Cardiac muscle cell (in vitro differentiated cells and primary cell): Measurements from ENCODE around the gene PNMA5. TPM values are rescaled to one million over a fixed set of nuclear protein-coding genes. Genes with fewer than 3 reads are reported as not detected.

ENCODE experiments used
- DNase-seq, 2 donors: peaks; one replicate each; pipeline versions ENCODE4 v3.0.0 to v3.0.0-alpha.2; 2010 to 2017; ENCODE audit warnings: low read depth in 1 of 2, low spot score in 1 of 2
- H3K27ac ChIP-seq: fragments of 200-600 bp; sonication (generic); 2 replicates; pipeline ENCODE4 v1.5.1; 2016
- H3K27me3 ChIP-seq: fragments of 200-600 bp; sonication (generic); 2 replicates; pipeline ENCODE4 v1.6.0; 2016; ENCODE audit warnings: control low read depth
- H3K36me3 ChIP-seq: fragments of 200-600 bp; sonication (generic); 2 replicates; pipeline ENCODE4 v1.5.1; 2016; ENCODE audit warnings: control low read depth
- H3K4me1 ChIP-seq: fragments of 200-600 bp; sonication (generic); 2 replicates; pipeline ENCODE4 v1.8.1; 2017; ENCODE audit warnings: low read depth, mild to moderate bottlenecking, mixed run types
- H3K4me3 ChIP-seq: fragments of 200-600 bp; sonication (generic); 2 replicates; pipeline ENCODE4 v1.5.1; 2016; ENCODE audit warnings: mild to moderate bottlenecking
- H3K9me3 ChIP-seq: fragments of 200-600 bp; sonication (generic); 2 replicates; pipeline ENCODE4 v1.5.1; 2017; ENCODE audit warnings: low read depth, mild to moderate bottlenecking, control low read depth
- polyA plus RNA-seq: library from polyadenylated mRNA; unstranded; fragments of >200 nt; fragmentation: Nextera tagmentation; extraction: Ambion mirVana; gene quantifications from 2 replicates; pipeline ENCODE4 v1.2.1, GENCODE V29; 2016
- total RNA-seq: library from RNA; depleted of rRNA; stranded (reverse); fragments of >200 nt; gene quantifications from 2 replicates; pipeline ENCODE4 v1.2.3, GENCODE V29; 2016
- TF ChIP-seq, protein P1 (sequence below): IDR thresholded peaks from 2 replicates; pipeline ENCODE4 v1.5.1; 2012; ENCODE audit warnings: low read depth, mild to moderate bottlenecking, low read length

Gene PNMA5
- total and polyA plus RNA-seq, 2 experiments from 2014 or later: not detected

DNA sequence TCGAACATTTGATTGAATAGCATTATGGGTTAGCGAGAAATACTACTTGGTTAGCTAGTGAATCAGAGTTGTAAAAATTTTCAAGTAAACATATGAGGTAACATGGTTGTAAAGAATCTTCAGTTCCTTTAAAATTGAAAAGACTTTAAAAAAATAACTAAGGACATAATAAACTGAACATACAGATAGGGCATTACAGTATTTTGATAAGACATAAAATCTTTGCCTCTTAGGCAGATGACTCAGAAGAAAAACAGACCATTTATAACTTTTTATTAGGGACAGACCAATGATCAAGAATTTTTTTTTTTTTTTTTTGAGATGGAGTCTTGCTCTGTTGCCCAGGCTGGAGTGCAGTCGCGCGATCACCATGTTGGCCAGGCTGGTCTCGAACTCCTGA, 43.1 kb downstream of the PNMA5 start:
- Histone ChIP-seq H3K27ac (no peak overlapping the region), H3K4me1 (no peaks in the 10 kb centered on the region), H3K36me3 (no peaks in the 10 kb centered on the region), H3K27me3 (no peaks in the 10 kb centered on the region), H3K4me3 (no peak overlapping the region), H3K9me3 (no peaks in the 10 kb centered on the region)
- TF ChIP-seq, protein P1, sequence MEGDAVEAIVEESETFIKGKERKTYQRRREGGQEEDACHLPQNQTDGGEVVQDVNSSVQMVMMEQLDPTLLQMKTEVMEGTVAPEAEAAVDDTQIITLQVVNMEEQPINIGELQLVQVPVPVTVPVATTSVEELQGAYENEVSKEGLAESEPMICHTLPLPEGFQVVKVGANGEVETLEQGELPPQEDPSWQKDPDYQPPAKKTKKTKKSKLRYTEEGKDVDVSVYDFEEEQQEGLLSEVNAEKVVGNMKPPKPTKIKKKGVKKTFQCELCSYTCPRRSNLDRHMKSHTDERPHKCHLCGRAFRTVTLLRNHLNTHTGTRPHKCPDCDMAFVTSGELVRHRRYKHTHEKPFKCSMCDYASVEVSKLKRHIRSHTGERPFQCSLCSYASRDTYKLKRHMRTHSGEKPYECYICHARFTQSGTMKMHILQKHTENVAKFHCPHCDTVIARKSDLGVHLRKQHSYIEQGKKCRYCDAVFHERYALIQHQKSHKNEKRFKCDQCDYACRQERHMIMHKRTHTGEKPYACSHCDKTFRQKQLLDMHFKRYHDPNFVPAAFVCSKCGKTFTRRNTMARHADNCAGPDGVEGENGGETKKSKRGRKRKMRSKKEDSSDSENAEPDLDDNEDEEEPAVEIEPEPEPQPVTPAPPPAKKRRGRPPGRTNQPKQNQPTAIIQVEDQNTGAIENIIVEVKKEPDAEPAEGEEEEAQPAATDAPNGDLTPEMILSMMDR: no peak
- no peak for DNase-seq

DNA sequence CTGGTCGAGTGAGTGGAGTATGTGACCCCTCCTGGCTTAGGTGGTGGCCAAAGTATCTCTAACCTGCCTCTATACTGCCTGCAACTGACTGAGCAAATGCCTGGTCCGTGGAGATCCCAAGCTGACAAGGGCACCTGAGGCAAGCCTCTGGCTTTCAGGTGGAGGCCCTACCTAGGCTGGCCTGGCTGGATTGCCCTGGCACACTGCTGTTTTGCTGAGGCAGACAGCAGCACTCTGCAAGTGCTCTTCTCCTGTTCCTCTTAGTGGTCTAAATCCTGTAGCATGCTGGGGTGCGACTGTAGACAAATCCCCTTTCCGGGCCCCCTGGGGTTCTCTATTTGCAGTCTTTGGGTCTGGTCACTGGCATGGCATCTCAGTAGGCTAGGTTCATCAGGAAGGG, 44.8 kb downstream of the PNMA5 start:
- Histone ChIP-seq H3K36me3 (no peaks in the 10 kb centered on the region), H3K4me3 (no peak overlapping the region), H3K27me3 (no peaks in the 10 kb centered on the region), H3K27ac (no peak overlapping the region), H3K4me1 (no peaks in the 10 kb centered on the region), H3K9me3 (no peaks in the 10 kb centered on the region)
- no peak for DNase-seq
- TF ChIP-seq, protein P1: no peak

DNA sequence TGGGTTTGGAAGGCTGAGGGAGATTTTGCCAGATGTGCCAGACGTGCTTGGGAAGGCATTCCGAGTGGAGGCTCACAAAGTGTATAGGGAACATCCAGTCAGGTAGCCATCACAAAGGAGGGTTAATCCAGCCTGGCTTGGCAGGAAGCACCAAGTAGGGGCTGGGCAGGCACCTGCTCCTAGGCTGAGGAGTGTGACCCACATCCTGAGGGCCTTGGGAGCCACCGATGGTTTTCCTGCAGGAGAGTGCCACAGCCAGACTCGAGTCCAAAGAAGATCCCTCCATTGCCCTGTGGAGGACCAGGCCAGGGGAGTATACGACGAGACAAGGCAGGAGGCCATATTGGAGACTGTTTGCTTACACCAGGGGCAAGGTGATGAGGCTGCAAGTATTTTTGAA, 47.2 kb downstream of the PNMA5 start:
- TF ChIP-seq, protein P1: no peak
- Histone ChIP-seq H3K27me3 (no peaks in the 10 kb centered on the region), H3K9me3 (no peaks in the 10 kb centered on the region)

DNA sequence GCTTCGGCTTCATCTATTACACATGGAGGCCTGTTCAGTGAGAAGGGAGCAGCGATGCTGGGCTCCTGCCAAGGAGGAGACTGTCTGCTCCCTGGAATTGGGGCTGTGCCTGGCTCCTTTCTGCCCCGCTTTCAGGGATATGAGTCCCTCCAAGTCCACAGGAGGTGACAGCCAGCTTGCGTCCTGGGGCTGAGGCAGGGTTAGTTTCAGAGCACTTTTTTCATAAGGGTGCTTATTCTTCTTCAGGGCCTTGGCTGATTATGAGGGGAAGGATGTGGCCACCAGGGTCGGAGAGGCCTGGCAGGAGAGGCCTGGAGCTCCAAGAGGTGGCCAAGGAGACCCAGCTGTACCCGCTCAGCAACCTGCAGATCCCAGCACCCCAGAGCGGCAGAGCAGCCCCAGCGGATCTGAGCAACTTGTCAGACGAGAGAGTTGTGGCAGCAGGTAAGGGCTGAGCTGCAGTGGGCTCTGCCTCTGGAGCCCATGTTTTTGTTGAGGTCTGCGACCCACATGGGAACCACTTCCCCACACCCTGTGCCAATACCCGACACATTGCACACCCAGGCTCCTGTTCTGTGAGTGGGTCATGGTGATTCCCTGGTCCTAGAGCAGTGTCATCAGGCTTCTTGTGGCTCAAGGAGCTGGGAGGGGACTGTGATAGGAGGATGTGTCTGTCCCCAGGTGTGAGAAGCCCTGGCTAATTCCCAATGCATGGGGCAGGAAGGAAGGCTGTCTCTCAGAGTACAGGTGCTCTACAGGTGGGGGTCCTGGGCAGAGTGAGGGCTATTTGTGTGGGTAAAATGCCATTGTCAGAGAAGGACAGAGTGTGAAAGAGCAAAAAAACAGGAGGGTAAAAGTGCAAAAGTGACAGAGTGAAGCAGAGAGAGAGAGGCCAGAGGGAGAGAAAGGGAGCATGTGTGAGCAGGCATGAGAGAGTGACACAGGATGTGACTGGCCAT, 48.6 kb downstream of the PNMA5 start:
- Histone ChIP-seq H3K27me3 (no peaks in the 10 kb centered on the region), H3K4me1 (no peaks in the 10 kb centered on the region), H3K9me3 (no peaks in the 10 kb centered on the region), H3K4me3 (no peak overlapping the region), H3K27ac (no peak overlapping the region), H3K36me3 (no peaks in the 10 kb centered on the region)
- no peak for DNase-seq
- TF ChIP-seq, protein P1: no peak

More for the DNA sequence above, 47.2 kb downstream of the PNMA5 start:
- Histone ChIP-seq H3K4me3 (no peak overlapping the region), H3K27ac (no peak overlapping the region), H3K4me1 (no peaks in the 10 kb centered on the region), H3K36me3 (no peaks in the 10 kb centered on the region)
- no peak for DNase-seq

DNA sequence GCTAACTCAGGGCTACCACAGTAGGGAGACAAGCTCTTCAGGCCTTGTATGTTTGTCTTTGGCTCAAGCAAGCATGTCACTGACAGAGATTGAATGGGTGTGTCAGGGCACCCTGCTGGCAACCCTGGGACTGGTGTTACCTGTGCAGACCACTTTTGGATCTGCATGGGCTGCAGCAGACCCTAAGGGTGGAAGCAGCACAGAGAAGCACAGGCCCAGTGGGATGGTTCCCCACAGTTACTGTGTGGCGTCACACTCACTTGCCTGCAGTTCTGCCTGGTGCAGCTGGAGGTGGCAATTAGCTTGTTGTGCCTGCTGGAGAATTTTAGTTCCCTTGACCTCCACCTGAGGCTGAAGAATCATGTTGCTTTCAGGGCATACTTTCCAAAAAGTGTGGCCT, 50.1 kb downstream of the PNMA5 start:
- DNase-seq: no peak
- Histone ChIP-seq H3K9me3 (no peaks in the 10 kb centered on the region), H3K27me3 (no peaks in the 10 kb centered on the region), H3K4me3 (no peak overlapping the region), H3K4me1 (no peaks in the 10 kb centered on the region), H3K27ac (no peak overlapping the region), H3K36me3 (no peaks in the 10 kb centered on the region)
- TF ChIP-seq, protein P1: no peak
